Measurements from ENCODE around the gene DCAF17.

Gene DCAF17, protein sequence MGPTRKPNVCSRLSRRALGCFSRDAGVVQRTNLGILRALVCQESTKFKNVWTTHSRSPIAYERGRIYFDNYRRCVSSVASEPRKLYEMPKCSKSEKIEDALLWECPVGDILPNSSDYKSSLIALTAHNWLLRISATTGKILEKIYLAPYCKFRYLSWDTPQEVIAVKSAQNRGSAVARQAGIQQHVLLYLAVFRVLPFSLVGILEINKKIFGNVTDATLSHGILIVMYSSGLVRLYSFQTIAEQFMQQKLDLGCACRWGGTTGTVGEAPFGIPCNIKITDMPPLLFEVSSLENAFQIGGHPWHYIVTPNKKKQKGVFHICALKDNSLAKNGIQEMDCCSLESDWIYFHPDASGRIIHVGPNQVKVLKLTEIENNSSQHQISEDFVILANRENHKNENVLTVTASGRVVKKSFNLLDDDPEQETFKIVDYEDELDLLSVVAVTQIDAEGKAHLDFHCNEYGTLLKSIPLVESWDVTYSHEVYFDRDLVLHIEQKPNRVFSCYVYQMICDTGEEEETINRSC

DNA sequence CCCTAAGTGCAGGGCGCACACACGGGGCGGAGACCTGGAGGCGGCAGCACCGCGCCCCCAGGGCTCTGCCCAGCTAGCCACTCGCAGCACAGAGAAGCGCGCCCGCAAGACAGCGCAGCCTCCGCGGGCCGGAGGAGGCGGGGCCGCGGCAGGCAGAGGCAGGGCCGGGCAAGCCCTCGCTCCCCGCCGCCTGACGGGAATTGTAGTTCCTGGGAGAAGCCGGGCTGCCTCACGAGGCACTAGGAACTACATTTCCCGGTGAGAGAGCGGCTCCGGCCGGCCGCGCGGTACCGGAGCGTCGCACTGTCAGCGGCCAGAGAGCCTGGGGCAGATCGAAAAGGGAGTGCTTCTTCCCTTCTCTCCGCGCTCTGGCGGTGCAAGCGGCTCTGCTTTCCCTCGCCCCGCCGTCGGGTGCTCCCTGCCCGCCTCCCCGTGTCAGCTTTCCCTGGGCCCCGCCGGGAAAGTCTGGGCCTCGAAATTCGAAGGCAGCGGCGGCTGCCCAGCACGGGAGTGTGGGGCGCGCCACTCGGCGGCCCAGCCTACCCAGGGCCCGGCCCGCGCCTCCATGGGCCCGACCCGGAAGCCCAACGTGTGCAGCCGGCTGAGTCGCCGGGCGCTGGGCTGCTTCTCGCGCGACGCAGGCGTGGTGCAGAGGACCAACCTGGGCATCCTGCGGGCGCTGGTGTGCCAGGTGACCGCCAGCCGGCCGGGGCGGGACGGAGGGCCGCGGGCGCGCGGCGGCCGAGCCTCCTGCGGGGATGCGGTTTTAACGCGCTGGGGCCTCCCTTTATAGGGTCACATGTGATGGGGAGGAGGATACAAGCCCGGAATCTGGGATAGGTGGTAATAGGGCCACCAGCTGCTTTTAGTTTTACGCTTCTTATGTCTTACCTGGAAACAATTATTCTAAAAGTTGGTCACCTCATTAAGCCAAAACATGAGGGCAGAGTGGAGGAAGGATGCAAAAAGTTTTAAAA is at the start of gene DCAF17:
Gene DCAF17, plus strand, starts transcription at position 214 of the 977 bp plus-strand sequence. Its CDS starts 352 bp downstream, at position 566.
- peak; percentile 96 for DNase-seq

DNA sequence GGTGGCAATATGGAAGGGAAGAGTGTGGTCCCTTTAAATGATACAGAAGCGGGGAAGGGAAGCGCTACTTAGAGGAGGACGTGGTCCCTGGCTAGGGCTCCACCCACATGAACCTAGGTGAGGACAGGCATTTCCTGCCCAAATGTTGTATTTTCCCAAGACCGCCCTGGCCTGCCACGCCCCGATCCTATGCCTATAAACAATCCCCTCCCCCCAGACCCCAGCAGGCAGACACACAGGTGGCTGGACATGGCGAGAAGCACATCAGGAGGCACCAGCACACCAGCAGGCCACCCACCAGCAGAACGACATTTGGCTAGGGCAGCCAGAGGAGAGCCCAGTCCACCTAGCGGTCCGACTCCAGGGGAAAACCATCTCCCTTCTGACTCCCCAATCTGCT is 47.4 kb upstream of the DCAF17 start:
- no peak for DNase-seq

DNA sequence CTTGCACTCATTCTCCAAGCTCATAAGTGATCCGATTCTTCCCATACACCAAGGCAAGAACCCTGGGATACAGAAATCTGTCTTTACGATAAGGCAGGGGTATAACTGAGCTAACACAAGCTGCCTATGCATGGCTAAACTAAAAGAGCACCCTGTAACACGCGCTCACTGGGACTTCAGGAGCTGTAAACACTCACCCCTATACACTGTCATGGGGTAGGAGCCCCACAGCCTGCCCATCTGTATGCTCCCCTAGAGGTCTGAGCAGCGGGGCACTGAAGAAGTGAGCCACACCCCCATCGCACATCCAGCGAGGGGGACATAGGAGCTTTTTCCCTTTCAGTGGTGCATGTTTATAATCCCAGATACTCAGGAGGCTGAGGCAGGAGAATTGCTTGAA is 47.0 kb upstream of the DCAF17 start:
- no peak for DNase-seq

DNA sequence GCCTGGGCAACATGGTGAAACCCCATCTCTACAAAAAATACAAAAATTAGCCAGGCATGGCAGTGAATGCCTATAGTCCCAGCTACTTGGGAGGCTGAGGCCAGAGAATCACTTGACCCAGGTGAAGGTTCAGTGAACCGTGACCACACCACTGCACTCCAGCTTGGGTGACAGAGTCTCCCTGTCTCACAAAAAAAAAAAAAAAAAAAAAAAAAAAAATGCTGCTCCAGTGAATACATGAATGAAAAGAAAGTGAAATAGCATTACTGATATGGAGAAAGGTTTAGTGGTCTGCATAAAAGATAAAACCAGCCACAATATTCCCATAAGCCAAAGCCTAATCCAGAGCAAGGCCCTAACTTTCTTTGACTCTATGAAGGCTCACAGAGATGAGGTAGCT is 44.7 kb upstream of the DCAF17 start:
- no peak for DNase-seq

DNA sequence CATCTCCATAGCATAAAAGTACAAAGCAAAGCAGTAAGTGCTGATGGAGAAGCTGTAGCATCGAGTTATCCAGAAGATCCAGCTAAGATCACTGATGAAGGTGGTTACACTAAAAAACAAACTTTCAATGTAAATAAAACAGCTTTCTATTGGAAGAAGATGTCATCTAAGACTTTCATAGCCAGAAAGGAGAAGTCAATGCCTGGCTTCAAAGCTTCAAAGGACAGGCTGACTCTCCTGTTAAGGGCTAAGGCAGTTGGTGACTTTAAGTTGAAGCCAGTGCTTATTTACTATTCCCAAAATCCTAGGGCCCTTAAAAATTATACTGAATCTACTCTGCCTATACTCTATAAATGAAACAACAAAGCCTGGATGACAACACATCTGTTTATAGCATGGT is 44.2 kb upstream of the DCAF17 start:
- DNase-seq: no peak

DNA sequence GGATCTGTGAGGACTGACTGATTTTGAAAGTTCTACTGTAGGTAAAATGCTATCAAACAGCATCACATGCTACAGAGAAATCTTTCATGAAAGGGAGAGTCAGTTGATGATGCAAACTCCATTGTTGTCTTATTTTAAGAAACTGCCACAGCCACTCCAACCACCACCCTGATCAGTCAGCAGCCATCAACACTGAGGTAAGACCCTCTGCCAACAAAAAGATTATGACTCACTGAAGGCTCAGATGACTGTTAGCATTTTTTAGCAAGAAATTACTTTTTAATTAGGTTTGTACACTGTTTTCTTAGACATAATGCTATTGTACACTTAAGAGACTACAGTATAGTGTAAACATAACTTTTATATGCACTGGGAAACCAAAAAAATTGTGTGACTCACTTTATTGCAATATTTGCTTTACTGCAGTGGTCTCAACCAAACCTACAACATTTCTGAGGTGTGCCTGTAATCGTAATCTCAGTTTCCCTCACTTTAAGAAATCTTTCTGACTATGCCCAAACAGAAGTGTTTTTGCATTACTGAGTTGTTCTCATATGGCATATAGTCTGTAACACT is 43.0 kb upstream of the DCAF17 start:
- peak; percentile 38 for DNase-seq

DNA sequence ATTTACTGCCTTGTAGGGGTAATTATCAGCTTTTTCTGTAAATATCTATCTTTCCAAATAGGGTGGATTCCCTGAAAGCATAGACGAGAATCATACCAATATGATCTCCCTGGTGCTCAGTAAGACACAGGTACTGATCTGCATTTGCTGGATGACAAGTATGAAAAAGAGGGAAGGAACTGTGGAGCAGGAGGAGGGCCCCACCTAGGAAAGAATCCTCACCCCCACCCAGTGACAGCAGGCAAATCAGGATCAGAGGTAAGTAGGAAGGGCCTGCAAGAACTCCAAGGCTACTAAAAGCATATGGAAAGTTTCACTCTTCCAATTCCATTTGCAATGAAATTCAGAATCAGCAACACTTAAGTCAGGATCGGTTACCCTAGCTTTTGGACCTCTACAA is 42.5 kb upstream of the DCAF17 start:
- DNase-seq: no peak

DNA sequence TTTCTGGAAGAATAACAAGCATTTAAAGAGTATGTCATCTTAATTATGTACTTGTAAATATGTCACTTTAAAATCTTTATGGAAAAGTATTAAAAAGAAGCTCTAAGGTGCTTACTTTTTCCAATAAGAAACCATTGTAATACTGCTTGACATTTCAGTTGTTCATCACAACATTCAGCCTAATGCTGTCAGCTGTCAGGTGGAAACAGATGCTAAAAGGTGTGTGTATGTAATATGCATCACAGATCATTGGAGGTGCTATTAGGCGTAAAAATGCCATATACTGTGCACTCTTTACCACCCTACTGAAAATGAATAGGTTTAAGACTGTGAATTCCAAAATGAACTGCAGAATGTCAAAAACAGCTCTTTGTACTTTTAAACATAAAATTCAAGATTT is 40.5 kb upstream of the DCAF17 start:
- no peak for DNase-seq

DNA sequence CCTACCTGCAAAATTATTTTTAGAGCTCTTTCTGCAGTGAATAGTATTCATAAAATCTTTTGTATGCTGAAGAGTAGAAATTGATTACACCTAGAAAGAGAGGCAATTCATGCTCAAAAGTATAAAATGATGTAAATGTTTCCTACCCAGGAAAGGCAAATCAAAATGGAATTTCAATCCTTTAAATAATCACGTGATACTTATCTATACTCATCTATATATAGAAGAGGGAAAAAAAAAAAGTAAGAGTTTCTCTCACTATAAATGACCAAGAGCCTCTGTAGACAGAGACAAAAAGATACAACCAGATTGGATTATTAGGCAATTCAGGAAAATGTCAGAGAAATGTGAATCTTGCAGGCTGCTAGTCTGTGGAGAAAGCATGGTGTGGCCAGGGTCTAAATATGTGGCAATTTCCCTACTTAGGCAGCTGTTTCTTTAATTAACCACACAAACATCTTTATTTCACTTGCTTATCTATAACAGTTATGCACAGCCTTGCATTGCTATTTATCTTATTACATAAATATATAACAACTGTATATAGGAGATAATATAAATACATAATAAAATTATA is 39.8 kb upstream of the DCAF17 start:
- DNase-seq: no peak

DNA sequence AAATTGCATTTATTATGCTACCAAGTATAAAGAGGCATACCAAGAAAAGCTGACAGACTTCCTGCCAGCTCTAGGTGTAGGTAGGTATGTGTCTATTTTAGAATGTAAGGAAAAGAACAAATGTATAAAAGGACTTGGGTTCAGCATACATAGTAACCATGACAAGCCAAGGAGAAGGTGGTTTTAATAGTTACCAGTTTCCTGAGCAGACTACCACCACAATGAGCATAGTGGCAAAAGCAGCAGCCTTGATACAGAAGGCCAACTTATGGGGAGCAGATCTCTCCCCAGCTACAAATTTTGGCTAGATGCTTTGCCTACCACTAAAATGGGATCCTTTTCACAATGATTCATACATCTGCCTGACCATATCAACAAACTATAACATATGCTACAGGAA is 34.7 kb upstream of the DCAF17 start:
- no peak for DNase-seq

DNA sequence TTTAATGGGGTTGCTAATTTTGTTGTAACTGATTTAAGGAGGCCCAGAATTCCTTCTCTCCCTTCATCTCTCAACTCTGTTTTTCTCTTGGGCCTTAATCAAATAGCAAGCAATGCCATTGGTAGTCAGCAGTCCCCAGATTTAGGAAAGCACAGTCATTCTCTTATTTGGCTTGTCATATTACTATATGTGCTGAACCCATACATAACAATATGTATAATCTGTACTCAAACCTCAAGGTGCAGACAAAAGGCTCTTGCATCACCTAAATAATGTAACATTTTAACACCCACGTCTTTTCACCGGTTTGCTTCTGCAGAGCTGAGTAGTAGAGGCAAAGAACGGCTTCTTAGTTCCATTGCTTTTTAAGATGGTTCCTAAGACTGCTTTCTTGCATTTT is 33.6 kb upstream of the DCAF17 start:
- no peak for DNase-seq

DNA sequence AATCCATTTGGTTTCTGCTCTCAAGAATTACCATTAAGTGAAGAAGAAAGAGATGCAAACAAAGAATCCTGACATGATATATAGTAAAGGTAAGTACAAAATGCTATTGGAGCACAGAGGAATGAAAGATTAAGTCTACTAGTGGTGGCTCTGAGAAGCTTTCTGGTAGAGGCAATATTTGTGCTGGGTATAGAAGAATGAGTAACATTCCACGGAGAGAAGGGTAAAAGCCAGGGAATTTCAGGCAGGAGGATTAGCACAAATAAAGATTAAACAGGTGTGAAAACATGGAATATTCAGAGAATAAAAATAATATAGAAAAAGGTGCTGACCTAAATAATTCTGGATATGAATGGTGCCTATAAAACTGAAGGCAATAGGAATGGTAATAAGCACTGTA is 32.1 kb upstream of the DCAF17 start:
- no peak for DNase-seq

DNA sequence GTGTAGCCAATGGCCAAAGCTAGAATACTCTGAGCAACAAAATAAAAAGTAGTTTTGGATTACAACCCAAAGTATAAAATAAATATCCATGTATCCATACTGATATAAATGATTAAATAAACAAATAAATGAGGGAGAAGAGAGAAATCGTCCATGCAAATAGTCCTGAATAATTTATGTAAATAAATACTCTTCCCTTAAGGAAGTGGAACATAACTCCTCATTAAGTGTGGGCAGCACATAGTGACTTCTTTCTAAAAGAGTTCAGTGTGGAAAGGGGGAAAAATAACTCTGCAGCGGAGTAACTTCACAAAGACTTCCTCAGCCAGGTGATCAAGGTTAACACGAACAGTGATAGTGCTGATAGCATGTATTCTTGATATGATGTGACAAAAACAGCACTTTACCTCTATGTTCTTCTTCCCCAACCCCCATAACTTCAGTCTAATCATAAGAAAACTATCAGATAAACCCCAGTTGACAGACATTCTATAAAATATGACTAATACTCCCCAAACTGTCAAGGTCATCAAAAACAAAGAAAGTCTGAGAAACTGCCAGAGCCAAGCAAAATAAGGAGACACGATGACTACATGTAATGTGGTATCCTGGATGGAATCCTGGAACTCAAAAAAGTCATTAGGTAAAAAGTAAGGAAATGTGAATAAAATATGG is 31.0 kb upstream of the DCAF17 start:
- no peak for DNase-seq

DNA sequence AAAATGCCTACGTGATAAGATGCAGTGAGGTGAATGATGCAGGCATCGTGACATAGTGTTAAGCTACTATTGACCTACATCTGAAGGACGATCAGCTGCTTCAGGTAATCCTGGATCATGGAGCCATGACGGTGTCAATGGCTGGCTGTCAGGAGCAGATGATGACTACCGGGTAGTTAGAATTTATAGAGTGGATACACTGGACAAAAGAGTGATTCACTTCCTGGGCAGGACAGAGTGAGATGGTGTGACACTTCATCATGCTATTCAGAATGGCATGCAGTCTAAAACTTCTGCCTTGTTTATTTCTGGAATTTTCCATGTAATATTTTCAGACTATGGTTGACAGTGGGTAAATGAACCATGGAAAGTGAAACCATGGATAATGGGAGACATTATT is 29.8 kb upstream of the DCAF17 start:
- no peak for DNase-seq

DNA sequence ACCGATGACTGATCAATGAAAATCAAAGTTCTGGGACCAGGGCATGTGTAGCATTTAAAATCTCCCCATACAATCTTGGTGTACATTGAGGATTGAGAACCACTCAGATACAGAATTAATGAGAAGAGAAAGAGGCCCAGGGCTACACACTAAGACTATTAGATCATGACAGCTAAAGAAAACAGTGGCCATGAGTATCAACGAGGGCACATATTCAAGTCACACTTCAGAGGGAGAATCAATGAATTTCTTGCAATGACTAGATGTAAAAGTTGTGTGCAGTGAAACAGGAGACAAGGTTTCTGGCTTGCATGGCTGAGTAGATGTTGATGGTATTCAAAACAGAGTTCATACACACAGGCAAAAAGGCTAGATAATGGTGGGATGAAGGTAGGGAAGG is 29.3 kb upstream of the DCAF17 start:
- DNase-seq: no peak

DNA sequence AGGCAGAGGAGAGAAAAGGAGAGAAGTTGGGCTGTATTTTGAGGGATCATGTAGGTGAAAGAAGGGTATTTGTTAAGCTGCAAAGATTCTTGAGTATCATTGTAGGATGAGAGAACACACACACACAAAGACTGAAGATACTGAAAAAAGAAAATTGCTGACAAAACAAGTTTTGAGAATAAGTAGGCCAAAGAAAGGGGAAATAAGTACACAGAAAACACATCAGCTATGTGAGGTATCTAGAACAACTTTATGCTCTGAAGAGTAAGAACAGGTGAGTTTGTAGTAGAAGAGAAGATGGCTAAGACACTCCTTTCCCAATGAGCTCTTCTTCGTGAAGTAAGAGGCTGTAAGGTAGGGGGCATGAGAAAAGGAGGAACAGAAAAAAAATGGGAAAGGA is 28.5 kb upstream of the DCAF17 start:
- no peak for DNase-seq

DNA sequence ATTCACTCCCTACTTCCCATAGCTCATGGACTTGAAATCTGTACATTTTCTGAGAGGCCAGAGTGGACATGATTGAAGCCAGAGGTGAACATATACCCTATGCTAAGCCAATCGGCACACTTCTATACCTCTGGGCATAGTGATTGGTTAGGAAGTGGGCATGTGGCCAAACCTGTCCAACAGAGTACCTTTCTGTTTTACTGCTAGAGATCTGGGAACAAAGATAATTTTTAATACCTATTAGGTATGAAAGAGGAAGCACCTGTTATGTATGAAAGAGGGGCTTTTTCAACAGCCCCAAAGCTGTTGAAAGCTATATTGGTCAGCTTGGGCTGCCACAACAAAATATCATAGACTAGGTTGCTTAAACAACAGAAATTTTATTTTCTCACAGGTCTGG is 28.0 kb upstream of the DCAF17 start:
- no peak for DNase-seq

DNA sequence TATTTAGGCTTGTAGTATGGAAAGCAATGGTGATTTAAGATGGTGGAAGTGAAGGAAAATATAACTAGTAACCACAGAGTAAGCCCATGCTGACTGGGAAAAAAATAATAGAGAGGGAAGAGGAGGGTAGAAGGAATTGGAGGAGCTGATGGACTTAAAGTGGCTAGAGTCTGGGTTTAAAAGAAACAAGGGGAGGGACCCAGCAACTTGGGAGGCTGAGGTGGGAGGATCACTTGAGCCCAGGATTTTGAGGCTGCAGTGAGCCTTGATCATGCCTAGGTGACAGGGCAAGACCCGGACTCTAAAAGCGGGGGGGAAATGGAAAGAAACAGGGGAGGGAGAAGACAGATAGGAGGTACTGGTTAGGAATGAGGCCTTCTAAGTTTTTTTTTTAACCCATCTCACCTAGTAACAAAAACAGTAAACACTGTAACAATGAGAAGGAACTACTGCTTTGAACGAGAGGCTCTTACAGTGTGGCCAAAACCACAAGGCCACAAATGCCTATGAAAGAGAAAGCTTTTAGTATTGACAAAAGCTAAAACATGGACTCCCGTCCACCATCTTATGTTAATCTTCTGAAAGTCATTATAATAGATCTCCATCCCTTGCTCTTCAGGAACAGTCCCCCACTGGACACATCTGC is 26.9 kb upstream of the DCAF17 start:
- no peak for DNase-seq

DNA sequence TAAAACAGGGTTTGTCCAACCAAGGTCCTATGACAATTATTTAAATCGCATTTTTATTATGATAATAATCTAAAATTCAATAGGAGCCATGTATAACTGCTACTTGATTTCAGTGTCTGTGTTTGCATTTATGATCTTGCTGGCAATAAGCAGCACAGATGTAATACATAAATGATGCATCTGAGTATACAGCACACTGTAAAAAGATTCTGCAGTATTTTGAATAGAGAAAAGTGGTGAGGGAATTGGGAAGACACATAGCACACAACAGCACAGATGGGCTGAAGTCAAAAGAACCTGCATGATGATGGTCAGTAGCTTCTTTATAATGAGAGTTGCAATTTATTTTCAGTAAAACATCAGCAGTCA is 26.4 kb upstream of the DCAF17 start:
- DNase-seq: no peak

DNA sequence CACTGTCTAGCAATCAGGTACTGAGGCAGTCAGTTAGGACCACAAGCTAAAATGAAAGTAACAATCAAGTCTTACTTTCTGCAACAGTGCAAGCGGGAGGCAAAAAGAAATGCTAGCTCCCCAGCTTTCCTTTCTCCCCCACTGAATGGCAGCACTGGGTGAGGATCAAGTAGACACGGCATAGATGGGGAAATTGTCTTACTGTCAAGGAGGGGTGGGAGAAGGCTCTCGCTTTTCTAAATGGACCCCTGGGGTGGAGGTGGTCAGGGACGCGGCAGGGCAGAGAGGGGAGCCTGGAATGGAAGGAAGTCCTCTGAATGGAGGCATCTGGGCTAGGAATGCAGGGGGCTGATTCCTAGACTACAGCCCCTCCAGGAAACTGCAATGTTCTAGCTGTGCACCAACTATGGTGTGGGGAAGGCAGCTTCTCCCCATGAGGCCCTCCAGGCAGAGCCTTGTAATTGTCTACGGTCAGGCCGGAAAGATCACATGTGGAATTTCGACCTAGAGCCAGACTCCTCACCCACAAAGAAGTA is 24.5 kb upstream of the DCAF17 start:
- no peak for DNase-seq

DNA sequence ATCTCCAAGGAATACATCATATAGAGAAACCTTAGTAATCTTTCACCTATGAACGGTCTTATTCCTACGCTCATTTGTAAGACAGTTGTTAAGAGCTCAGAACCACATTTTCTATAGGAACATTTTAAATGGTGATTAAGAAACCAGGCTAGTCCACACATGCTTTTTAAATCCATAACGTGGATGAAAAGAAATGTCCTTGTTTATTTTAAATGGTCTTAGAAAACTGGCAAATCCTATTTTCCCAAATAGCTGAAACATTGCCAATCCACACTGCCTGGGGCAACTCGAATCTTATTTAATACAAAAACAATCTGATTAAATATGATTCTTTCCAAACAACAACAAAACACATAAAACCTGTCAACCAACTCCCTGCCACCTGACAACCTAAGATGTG is 23.9 kb upstream of the DCAF17 start:
- DNase-seq: no peak

DNA sequence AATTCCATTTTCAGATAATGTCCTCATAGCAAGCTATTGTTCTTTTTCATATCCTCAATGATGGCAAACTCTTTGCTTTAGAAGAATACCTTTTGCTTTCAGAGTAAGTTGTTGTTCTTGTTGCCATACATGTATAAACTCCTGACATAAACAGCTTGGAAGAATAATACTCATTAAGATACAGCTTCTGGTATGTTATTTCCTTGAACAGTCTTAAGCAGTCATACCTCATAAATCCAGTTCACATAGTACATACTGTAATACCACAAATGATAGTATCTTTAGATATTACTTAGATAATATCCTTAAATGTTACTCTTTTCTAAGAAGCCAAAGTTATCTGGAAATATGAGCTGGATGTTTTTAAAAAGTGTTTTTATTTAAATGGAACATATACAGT is 23.4 kb upstream of the DCAF17 start:
- DNase-seq: no peak

All from activated CD4-positive, alpha-beta T cell treated with anti-CD3 and anti-CD28 coated beads for 48 hours (primary cell).